Endothelial cell of umbilical vein (primary cell): ENCODE measurements around the gene F2RL1. TPM values are rescaled to one million over a fixed set of nuclear protein-coding genes. Genes with fewer than 3 reads are reported as not detected.

Experiments
- BruUV-seq: library from RNA; stranded (reverse); fragments of 400-500 nt; replicated peaks from 2 replicates; lab custom pipeline; 2021; lab: Mats Ljungman, UMichigan
- CTCF ChIA-PET: fragments of 300-600, 350-600 bp; sonication (Branson Sonifier 250); formaldehyde crosslinking; loops from one replicate; lab custom pipeline; 2021; ENCODE audit warnings: antibody characterized with exemption, inconsistent platforms; lab: Charles Lee
- POLR2A ChIA-PET: fragments of 300-600, 350-600 bp; sonication (Branson Sonifier 250); formaldehyde crosslinking; loops from one replicate; lab custom pipeline; 2021; ENCODE audit warnings: antibody characterized with exemption, inconsistent platforms; lab: Charles Lee
- DNase-seq: peaks from one replicate; pipeline ENCODE4 v3.0.0-alpha.2; 2011; ENCODE audit warnings: low read depth, low spot score
- FAIRE-seq: peaks from 2 replicates; lab custom pipeline; 2011; peaks lifted over from hg19 to GRCh38; lab: Jason Lieb, UNC
- H2AFZ ChIP-seq: 2 replicates; pipeline ENCODE4 v1.6.0; 2012; ENCODE audit warnings: low read depth, low read length, control low read depth, inconsistent platforms
- H3K27ac ChIP-seq: 2 replicates; pipeline ENCODE4 v1.5.1; 2011; ENCODE audit warnings: low read depth, mild to moderate bottlenecking, control low read depth, low read length, moderate library complexity; ENCODE audit not compliant: insufficient read depth
- H3K27me3 ChIP-seq, 2 experiments: 2 replicates each; pipeline versions ENCODE4 v1.6.0 to v1.6.1; 2011; ENCODE audit warnings: low read length in 2 of 2, mixed read lengths in 1 of 2; ENCODE audit not compliant: control insufficient read depth in 2 of 2, insufficient read depth in 2 of 2
- H3K36me3 ChIP-seq, 2 experiments: 2 replicates in 1 of 2; 3 replicates in 1 of 2; pipeline ENCODE4 v1.5.1; 2011; ENCODE audit warnings: low read length in 2 of 2, mild to moderate bottlenecking in 1 of 2, moderate library complexity in 1 of 2; ENCODE audit not compliant: control insufficient read depth in 2 of 2, insufficient read depth in 2 of 2; ENCODE audit errors: extremely low read depth in 1 of 2
- H3K4me1 ChIP-seq: 3 replicates; pipeline ENCODE4 v1.5.1; 2011; ENCODE audit warnings: mild to moderate bottlenecking, low read length; ENCODE audit not compliant: control insufficient read depth, insufficient read depth; ENCODE audit errors: extremely low read depth
- H3K4me2 ChIP-seq: 2 replicates; pipeline ENCODE4 v1.6.1; 2011; ENCODE audit warnings: low read length, control low read depth, mixed read lengths; ENCODE audit not compliant: insufficient read depth
- H3K4me3 ChIP-seq, 3 experiments: fragments of 200-600 bp in 1 of 3; sonication (generic), shearing (Covaris generic) in 1 of 3; replicated peaks in 1 of 3; 2 replicates each; pipeline ENCODE4 v1.5.1; 2011 to 2016; ENCODE audit warnings: control low read depth in 3 of 3, low read length in 3 of 3, mild to moderate bottlenecking in 2 of 3, inconsistent platforms in 1 of 3, low read depth in 1 of 3, moderate library complexity in 1 of 3; ENCODE audit not compliant: insufficient read depth in 1 of 3
- H3K79me2 ChIP-seq: 2 replicates; pipeline ENCODE4 v1.6.0; 2012; ENCODE audit warnings: low read length, inconsistent platforms; ENCODE audit not compliant: control insufficient read depth, insufficient read depth
- H3K9ac ChIP-seq: replicated peaks from 2 replicates; pipeline ENCODE3; 2011; ENCODE audit warnings: low read length, control low read depth; ENCODE audit not compliant: insufficient read depth; ENCODE audit errors: extremely low read depth
- H3K9me1 ChIP-seq: replicated peaks from 3 replicates; pipeline ENCODE4 v1.6.0; 2011; ENCODE audit warnings: mild to moderate bottlenecking, low read length; ENCODE audit not compliant: control insufficient read depth, insufficient read depth; ENCODE audit errors: extremely low read depth
- H3K9me3 ChIP-seq: replicated peaks from 2 replicates; pipeline ENCODE4 v1.5.1; 2012; ENCODE audit warnings: low read length, inconsistent platforms; ENCODE audit not compliant: control insufficient read depth, insufficient read depth
- H4K20me1 ChIP-seq: replicated peaks from 2 replicates; pipeline ENCODE3; 2011; ENCODE audit warnings: mild to moderate bottlenecking, low read length; ENCODE audit not compliant: control insufficient read depth, insufficient read depth; ENCODE audit errors: extremely low read depth
- EZH2 ChIP-seq: IDR thresholded peaks from 2 replicates; pipeline ENCODE4 v1.6.1; 2012; ENCODE audit warnings: borderline replicate concordance, low read depth, mild to moderate bottlenecking, moderate library complexity, low read length, inconsistent platforms; ENCODE audit not compliant: severe bottlenecking
- FOS ChIP-seq: IDR thresholded peaks from 2 replicates; pipeline ENCODE4 v1.6.1; 2011; ENCODE audit warnings: mild to moderate bottlenecking, low read length, moderate library complexity, borderline replicate concordance; ENCODE audit not compliant: insufficient read depth
- GATA2 ChIP-seq: IDR thresholded peaks from 2 replicates; pipeline ENCODE4 v1.7.0; 2011; ENCODE audit warnings: low read depth, mild to moderate bottlenecking, moderate library complexity, mixed read lengths, low read length; ENCODE audit not compliant: insufficient read length, insufficient read depth
- JUN ChIP-seq: IDR thresholded peaks from 2 replicates; pipeline ENCODE4 v1.6.1; 2011; ENCODE audit warnings: borderline replicate concordance, low read depth; ENCODE audit not compliant: insufficient read length, insufficient read depth
- MYC ChIP-seq: IDR thresholded peaks from one replicate; pipeline ENCODE4 v1.6.1; 2011; ENCODE audit warnings: mild to moderate bottlenecking, low read depth, low read length
- POLR2A ChIP-seq: IDR thresholded peaks from 2 replicates; pipeline ENCODE4 v1.6.1; 2012; ENCODE audit warnings: low read depth, mild to moderate bottlenecking, control low read depth, low read length
- dilution Hi-C: fragments of 300-500 bp; cut with MboI; formaldehyde crosslinking; loops from one replicate; pipeline ENCODE4 v1.15.0; 2019; ENCODE audit warnings: low sequenced_read_pairs; ENCODE audit not compliant: extremely low pct_ligation_motif_present
- intact Hi-C: fragments of 100-400 bp; cut with micrococcal nuclease; formaldehyde crosslinking; loops from one replicate; pipeline ENCODE4 v1.10.0; 2022
- polyA plus RNA-seq, 4 experiments: library from polyadenylated mRNA; depleted of rRNA in 3 of 4; stranded (reverse) in 3 of 4; unstranded in 1 of 4; fragments of >200 nt; gene quantifications; 2 replicates each; pipeline versions ENCODE4 v1.2.1 to v1.2.3, GENCODE V29; 2011 to 2012; ENCODE audit warnings: missing spikeins in 1 of 4
- total RNA-seq: library from RNA; stranded (reverse); gene quantifications from 2 replicates; pipeline ENCODE4 v1.2.3, GENCODE V29; 2021
- TF ChIP-seq, protein P1 (sequence below), 2 donors: IDR thresholded peaks; 1 replicate in 1 of 2; 2 replicates in 1 of 2; pipeline ENCODE4 v1.5.1; 2011; ENCODE audit warnings: low read length in 2 of 2, mild to moderate bottlenecking in 2 of 2, moderate library complexity in 2 of 2, control low read depth in 1 of 2, inconsistent platforms in 1 of 2, low read depth in 1 of 2; ENCODE audit not compliant: insufficient read depth in 1 of 2; ENCODE audit errors: extremely low read depth in 1 of 2

Gene F2RL1
- total and polyA plus RNA-seq, 2 donors (not counting 3 experiments of a cell fraction or from before 2014, with no cell fraction given), result 21.8 to 21.9 TPM

GRCh38 chr5:76819851-76820525 is 1.2 kb downstream of the F2RL1 start:
- ChIA-PET POLR2A (interaction anchor here (1.1 to 1.7 kb wide), 2 partner anchors 14 to 30 kb away, joined by 3 to 6 read pairs; no protein-coding TSS in a partner anchor), CTCF (interaction anchor here (0.6 to 6.9 kb wide), 7 partner anchors 11 to 218 kb away, joined by 3 to 57 read pairs (median 8); no protein-coding TSS in a partner anchor)

More at GRCh38 chr5:76819851-76820525, 1.2 kb downstream of the F2RL1 start:
- no peaks in the 10 kb centered on the region for H3K27me3 ChIP-seq
- H3K27ac ChIP-seq, result peak overlapping the region; percentile 75
- BruUV-seq, result no TSS peak
- peak overlapping the region; percentile 84 for H3K4me2 ChIP-seq
- no peaks in the 10 kb centered on the region for H3K36me3 ChIP-seq
- H2AFZ ChIP-seq, result peak overlapping the region; percentile 51
- TF ChIP-seq GATA2 (no peak), MYC (no peak), FOS (no peak), JUN (no peak), EZH2 (no peak), POLR2A (no peak)
- TF ChIP-seq, protein P1, sequence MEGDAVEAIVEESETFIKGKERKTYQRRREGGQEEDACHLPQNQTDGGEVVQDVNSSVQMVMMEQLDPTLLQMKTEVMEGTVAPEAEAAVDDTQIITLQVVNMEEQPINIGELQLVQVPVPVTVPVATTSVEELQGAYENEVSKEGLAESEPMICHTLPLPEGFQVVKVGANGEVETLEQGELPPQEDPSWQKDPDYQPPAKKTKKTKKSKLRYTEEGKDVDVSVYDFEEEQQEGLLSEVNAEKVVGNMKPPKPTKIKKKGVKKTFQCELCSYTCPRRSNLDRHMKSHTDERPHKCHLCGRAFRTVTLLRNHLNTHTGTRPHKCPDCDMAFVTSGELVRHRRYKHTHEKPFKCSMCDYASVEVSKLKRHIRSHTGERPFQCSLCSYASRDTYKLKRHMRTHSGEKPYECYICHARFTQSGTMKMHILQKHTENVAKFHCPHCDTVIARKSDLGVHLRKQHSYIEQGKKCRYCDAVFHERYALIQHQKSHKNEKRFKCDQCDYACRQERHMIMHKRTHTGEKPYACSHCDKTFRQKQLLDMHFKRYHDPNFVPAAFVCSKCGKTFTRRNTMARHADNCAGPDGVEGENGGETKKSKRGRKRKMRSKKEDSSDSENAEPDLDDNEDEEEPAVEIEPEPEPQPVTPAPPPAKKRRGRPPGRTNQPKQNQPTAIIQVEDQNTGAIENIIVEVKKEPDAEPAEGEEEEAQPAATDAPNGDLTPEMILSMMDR (IDR thresholded peaks at IDR 0.05; ENCODE audit: extremely low read depth in 1 of 2, insufficient read depth in 1 of 2, low read depth in 1 of 2, low read length in 2 of 2), result no peak
- no peak for DNase-seq
- H3K9ac ChIP-seq, result peak overlapping the region; percentile 88
- no peaks in the 10 kb centered on the region for H3K9me3 ChIP-seq
- dilution Hi-C loops, result loop anchor here (25.0 kb wide), 1 partner anchor 133 kb away; no protein-coding TSS in a partner anchor
- FAIRE-seq, result no peak
- H3K4me3 ChIP-seq, result peak overlapping the region; percentile 68 to 82 (median 80)
- no peaks in the 10 kb centered on the region for H4K20me1 ChIP-seq
- peaks cover 40% of the 10 kb centered on the region for H3K79me2 ChIP-seq
- H3K4me1 ChIP-seq, result peaks cover 18% of the 10 kb centered on the region
- intact Hi-C loops, result loop anchor here (2.0 to 5.0 kb wide), 2 partner anchors 45 to 103 kb away; partner anchors contain the start of gene F2R
- no peaks in the 10 kb centered on the region for H3K9me1 ChIP-seq
